ENCODE results near the gene ARHGAP6. TPM values are rescaled to one million over a fixed set of nuclear protein-coding genes. Genes with fewer than 3 reads are reported as not detected.

Gene ARHGAP6
- total RNA-seq, 1 donor from 2014 or later = 3.1 TPM

DNA sequence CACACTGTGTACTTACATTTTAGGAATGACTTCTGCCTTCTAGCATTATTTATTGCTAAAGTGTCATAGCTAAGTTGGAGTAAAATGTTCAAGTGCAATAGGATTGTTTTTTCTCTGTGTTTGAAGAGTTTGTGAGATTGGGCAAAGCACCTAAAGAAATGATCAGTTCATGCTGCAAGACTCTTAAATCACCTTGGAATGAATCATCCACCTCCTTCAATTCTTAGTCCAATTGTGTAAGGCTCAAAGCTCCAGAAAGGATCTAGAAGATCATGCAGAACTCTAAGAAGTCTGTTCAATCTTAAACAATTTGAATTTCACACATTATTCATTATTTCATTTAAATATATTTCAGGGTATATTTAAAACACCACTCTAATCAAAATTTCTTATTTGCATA is 235.4 kb downstream of the ARHGAP6 start:
- no peaks in the 10 kb centered on the region for H3K4me1 ChIP-seq
- no peaks in the 10 kb centered on the region for H3K9me3 ChIP-seq (replicated peaks)
- peaks cover 6% of the 10 kb centered on the region for H3K27me3 ChIP-seq (ENCODE audit: low read depth)
- no peak overlapping the region for H3K4me3 ChIP-seq
- no peak overlapping the region for H3K27ac ChIP-seq (replicated peaks)
- no peak for DNase-seq
- H3K36me3 ChIP-seq = no peaks in the 10 kb centered on the region
- TF ChIP-seq, protein P1, sequence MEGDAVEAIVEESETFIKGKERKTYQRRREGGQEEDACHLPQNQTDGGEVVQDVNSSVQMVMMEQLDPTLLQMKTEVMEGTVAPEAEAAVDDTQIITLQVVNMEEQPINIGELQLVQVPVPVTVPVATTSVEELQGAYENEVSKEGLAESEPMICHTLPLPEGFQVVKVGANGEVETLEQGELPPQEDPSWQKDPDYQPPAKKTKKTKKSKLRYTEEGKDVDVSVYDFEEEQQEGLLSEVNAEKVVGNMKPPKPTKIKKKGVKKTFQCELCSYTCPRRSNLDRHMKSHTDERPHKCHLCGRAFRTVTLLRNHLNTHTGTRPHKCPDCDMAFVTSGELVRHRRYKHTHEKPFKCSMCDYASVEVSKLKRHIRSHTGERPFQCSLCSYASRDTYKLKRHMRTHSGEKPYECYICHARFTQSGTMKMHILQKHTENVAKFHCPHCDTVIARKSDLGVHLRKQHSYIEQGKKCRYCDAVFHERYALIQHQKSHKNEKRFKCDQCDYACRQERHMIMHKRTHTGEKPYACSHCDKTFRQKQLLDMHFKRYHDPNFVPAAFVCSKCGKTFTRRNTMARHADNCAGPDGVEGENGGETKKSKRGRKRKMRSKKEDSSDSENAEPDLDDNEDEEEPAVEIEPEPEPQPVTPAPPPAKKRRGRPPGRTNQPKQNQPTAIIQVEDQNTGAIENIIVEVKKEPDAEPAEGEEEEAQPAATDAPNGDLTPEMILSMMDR (IDR thresholded peaks at IDR 0.05; ENCODE audit: borderline replicate concordance) = no peak
- intact Hi-C loops (cut with micrococcal nuclease) = no loop called here

DNA sequence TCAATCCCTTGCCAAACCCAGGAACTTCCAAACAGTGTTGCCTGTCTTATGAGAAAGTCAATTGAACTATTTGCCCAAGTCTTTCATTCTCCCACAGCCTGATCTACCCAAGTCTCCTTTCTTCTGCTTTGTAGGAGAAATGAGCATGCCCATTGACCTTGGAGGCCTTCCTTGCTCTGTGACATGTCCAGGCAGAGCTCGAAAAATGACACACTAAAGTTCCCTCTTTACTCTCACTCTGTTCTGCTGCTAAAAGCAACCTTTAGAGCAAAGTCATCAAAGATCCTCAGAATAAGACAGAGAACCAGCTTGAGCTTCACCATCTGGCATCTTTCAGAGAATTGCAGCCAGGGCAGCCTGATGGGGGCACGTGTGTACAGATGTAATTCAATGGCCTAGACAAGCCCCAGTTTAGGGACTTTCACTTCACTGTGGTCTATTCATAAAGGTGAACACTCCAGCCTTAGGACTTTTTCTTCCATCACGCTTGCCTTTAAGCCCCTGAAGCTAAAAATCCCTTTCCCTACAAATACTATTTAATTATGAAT is 236.1 kb downstream of the ARHGAP6 start:
- H3K9me3 ChIP-seq (replicated peaks) = no peaks in the 10 kb centered on the region
- H3K27me3 ChIP-seq (ENCODE audit: low read depth) = peaks cover 6% of the 10 kb centered on the region
- intact Hi-C loops (cut with micrococcal nuclease) = no loop called here
- DNase-seq = no peak
- no peak overlapping the region for H3K4me3 ChIP-seq
- no peak overlapping the region for H3K27ac ChIP-seq (replicated peaks)
- TF ChIP-seq, protein P1 (IDR thresholded peaks at IDR 0.05; ENCODE audit: borderline replicate concordance) = no peak
- H3K36me3 ChIP-seq = no peaks in the 10 kb centered on the region
- no peaks in the 10 kb centered on the region for H3K4me1 ChIP-seq

DNA sequence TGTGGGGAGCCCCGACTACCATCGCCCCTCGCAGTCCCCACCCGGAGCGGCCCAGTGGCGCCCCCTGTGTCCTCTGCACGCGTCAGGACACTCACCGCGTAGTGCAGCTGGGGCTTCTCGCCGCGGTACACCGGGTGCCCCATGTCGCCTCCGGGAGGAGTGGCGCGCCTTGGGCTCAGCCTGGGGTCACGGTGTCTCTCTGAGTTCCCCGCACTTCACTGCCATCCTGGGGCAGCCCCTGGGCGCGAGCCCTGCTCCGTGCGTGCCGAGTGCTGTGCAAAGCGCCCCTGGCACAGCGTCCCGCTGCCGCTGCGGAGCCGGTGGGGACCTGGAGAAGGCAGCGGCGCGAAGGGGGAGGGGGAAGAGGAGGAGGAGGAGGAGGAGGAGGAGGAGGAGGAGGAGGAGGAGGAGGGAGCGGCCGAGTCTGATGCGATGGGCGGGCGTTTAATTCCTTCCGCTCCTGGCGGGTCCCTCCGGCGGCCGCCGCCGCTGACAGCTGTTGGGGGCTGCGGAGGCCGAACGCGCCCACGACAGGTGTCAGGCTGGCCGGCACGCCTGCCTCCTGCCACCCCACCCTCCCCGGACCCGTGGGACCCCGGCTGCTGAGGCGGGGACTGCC is 238.2 kb downstream of the ARHGAP6 start:
- peak overlapping the region; percentile 69 for H3K27ac ChIP-seq (replicated peaks)
- TF ChIP-seq, protein P1 (IDR thresholded peaks at IDR 0.05; ENCODE audit: borderline replicate concordance) = peak; percentile 32
- no peaks in the 10 kb centered on the region for H3K36me3 ChIP-seq
- H3K27me3 ChIP-seq (ENCODE audit: low read depth) = peaks cover 6% of the 10 kb centered on the region
- H3K4me1 ChIP-seq = no peaks in the 10 kb centered on the region
- H3K4me3 ChIP-seq = peak overlapping the region; percentile 65
- intact Hi-C loops (cut with micrococcal nuclease) = no loop called here
- DNase-seq = peak; percentile 50
- no peaks in the 10 kb centered on the region for H3K9me3 ChIP-seq (replicated peaks)

DNA sequence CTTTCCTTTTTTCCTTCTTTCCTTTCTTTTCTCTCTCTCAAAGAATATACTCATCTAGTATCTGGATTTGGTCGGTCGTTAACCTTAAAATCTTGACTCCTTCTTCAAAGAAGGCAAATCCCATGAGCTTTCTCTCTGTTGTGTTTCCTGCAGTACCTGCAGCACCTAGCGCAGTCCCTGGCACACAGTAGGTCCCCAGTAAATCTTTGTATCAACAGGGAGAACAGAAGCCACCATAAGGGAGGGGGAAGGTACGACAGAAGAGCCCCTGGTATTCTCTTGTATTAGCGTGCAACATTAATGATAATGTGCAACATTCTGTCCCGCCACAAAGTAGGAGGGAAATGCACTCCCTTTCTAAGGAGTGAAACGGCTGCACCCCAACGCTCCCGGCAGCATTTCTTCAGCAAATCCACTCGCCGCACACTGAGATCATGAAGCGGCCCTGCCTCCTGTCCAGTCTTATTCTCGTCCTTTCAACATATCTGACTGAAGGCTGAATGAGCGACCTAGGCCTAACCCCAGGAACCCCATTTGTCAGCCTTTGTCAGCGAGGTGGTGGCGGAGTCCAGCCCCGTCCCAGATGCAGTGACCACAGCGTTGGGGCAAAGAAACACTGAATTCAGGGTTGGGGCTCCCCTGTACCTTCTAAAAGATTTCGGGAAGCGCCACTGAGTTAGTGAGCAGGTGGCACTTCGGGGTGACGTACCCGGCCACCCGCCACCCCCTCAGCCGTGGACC is 238.8 kb downstream of the ARHGAP6 start:
- no peak for DNase-seq
- Histone ChIP-seq H3K4me1 (no peaks in the 10 kb centered on the region), H3K27me3 (ENCODE audit: low read depth) (peaks cover 6% of the 10 kb centered on the region), H3K9me3 (replicated peaks) (no peaks in the 10 kb centered on the region), H3K36me3 (no peaks in the 10 kb centered on the region), H3K4me3 (peak overlapping the region; percentile 65), H3K27ac (replicated peaks) (peak overlapping the region; percentile 69)
- TF ChIP-seq, protein P1 (IDR thresholded peaks at IDR 0.05; ENCODE audit: borderline replicate concordance) = no peak
- intact Hi-C loops (cut with micrococcal nuclease) = no loop called here

DNA sequence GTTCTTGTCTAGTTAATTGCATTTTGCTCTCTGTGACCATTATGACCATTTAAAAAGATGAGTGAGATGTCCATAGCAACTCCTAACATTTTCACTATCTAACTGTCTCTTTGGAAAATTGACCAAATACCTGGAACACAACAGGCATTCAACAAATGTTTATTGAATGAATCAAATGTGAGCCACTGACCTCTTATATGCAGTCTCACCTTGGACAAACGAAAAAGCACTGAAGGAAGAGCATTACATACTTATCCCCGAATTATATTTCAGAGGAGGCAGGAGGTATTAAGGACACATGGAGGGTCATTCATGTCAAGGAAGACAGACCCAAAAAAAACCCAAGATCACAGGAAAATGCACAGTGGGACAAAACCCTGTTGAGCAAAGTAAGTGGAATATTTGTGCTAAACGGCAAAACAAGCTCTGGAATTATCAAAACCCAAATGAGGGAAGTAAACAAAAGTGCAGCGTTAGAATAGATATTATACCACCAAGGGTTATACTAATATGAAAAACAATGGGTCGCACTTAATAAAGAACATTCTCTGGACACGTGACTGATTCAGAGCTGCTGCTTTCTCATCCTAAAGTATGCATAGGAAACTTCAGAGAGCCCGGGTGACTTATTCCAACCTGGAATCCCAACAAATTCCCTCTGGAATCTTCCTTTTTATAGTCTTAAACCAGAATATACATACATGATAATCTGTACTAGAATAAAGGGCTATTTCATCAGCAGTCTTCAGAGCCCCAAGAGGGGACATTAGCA is 240.6 kb downstream of the ARHGAP6 start:
- H3K27me3 ChIP-seq (ENCODE audit: low read depth) = peaks cover 6% of the 10 kb centered on the region
- TF ChIP-seq, protein P1 (IDR thresholded peaks at IDR 0.05; ENCODE audit: borderline replicate concordance) = no peak
- intact Hi-C loops (cut with micrococcal nuclease) = no loop called here
- no peaks in the 10 kb centered on the region for H3K4me1 ChIP-seq
- H3K36me3 ChIP-seq = no peaks in the 10 kb centered on the region
- H3K4me3 ChIP-seq = no peak overlapping the region
- DNase-seq = no peak
- H3K9me3 ChIP-seq (replicated peaks) = no peaks in the 10 kb centered on the region
- peak overlapping the region; percentile 16 for H3K27ac ChIP-seq (replicated peaks)
